HG02678 (cell line): Measurements from ENCODE around the gene EPOP.

Experiments used
- ATAC-seq: cut with Tn5 transposase; IDR thresholded peaks from one replicate; pipeline ENCODE4 v1.9.1; 2021; ENCODE audit warnings: mild to moderate bottlenecking, moderate library complexity; ENCODE audit not compliant: unreplicated experiment

The EPOP gene

DNA sequence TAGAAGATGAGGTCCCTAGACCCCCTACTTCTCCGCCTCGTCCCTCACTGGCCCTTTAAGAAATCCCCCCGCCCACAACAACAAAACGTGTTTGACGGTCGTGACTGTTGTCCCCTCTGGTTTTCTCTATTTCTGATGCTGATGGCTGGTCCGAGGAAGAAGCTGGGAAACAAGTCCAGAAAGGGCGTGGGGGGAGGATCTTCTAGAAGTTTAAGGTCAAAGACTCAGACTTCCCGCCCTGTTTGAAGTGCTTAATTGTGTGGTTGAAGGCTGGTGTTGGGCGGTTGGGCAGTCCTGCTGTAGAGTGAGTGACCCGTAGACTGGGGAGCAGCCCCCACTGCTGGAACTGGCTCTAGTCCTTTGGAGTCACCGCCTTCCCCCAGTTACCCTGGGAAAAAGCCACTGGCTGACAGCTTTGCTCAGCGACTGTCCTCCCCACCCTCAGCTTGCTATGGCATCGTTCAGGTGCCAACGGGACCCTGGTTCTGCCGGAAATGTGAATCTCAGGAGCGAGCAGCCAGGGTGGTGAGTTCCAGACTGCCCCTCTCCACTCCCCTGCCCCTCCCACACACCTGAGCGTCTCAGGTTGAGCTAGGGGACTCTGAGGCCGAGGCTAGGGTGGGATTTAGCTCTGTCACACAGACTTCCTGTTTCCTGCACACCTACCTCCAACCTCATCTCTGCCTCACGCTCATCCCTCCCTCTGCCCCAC, 31.9 kb upstream of the EPOP start:
- ATAC-seq, result no peak

- ATAC-seq, result no peak
Measured at GRCh38 chr17:38705803-38706504, 31.2 kb upstream of the EPOP start.

DNA sequence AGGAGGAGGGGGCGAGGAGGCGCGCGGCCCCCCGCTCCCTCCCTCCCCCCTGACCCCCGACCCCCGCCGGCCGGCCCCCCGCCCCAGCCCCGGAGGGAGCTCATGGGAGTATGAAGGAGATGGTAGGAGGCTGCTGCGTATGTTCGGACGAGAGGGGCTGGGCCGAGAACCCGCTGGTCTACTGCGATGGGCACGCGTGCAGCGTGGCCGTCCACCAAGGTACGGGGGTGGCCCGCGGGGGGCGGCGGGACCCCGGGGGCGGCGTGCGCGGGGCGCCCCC, 30.7 kb upstream of the EPOP start:
- no peak for ATAC-seq

- no peak for ATAC-seq
Measured at GRCh38 chr17:38704606-38705522, 30.1 kb upstream of the EPOP start, which contains the start of gene MLLT6. Gene MLLT6, plus strand, starts transcription at chr17:38705273. Its CDS starts 360 bp downstream, at chr17:38705633.

- ATAC-seq, result peak; percentile 25
Measured at GRCh38 chr17:38703742-38704605, 29.2 kb upstream of the EPOP start.

- ATAC-seq, result peak; percentile 4
Measured at GRCh38 chr17:38702916-38703741, 28.4 kb upstream of the EPOP start.

DNA sequence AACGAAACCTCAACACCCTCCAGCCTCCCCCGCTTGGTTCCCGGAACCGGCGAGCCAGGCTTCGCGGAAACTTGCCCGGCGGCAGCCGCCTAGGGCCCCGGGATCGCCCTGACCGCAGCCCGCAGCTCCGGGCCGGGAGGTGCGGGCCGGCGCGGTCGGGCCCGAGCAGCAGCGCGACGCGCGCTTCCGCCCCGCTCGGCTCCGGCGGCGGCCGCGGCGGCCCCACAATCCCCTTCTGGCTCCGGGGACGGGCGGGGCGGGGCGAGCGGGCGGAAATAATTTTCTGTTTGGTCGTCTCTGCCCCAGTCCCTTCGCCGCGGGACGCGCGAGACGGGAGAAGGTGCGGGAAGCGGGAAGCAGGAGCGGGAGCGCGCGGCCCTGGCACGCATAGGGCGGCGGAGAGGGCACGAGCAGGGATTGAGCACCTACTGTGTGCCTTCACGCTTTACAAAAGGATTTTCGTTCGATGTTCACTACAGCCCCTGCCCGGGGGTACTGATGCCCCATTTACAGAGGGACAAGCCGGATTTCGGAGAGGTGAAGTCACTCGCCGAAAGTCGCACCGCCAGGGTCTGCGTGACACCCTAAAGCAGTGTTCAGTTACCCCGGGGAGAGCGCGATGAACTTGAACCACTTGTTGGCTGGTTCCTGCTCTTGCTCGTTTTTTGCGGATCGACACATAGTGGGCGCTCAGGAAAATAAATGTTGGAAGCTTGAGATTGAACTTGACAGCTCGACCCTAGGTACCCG, 27.6 kb upstream of the EPOP start:
- peak; percentile 40 for ATAC-seq

GRCh38 chr17:38701504-38702165, 26.9 kb upstream of the EPOP start:
- peak; percentile 28 for ATAC-seq

GRCh38 chr17:38698760-38699159, 24.0 kb upstream of the EPOP start:
- ATAC-seq, result no peak

DNA sequence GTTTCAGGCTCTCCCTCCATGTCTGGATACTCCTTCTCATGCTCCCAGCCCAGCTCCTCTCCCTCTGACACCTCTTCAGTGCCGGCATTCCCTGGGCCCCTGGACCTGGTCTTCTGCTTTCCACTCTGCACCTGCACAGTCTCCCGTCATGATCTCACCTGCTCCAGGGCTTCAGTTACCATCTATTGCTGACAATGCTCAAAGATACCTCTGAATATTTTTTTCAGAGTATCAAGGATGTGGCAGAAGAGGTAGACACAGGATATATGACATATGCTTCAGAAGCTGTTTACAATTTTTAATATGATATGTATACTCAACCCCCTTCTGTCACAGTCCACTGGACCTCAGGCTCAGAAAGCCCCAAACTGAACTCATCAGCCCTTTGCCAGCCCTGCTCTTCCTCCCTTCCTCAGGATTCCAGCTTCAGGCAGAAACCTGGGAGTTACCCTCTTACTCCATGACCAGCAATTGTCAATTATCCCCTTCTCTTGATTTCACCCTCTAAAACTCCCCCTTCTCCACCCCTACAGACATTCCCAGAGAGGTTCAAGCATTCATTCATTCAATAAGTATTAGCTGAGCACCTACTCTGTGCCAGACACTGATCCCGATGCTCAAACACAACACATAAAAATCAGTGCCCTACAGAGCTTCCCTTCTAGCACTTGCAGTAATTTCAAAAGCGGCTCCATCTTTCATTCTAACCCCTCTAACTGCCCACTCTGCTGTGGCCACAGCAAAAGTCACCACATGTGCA, 22.5 kb upstream of the EPOP start:
- ATAC-seq, result no peak

DNA sequence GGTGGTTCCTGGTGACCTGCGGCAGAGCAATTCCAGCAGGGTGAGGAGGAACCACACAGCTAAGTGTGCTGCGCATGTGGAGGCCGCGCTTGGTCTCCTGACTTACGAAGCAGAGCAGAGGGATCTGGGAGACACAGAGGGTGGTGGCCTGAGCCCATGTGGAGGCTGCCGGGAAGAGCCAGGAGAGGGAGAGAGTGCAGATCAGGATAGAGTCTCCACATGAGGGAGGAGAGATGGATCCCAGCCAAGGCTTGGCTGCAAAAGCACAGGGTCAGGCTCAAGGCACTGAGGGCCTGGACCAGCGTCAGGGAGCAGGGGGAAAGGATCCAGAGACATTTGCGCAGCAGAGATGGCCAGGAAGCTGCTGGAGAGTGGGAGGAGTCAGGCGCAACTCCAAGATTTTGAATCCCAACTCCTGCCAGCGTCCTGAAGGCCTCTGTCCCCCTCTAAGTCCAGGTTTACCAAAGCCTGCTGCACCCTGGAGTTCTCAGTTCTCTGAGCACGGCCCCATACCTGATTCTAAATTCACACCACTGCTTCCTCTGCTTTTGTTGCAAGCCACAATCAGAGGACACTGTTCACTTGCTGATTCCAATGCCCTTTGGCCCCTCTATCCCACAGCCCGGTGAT, 19.1 kb upstream of the EPOP start:
- no peak for ATAC-seq

GRCh38 chr17:38691154-38691553, 16.4 kb upstream of the EPOP start:
- no peak for ATAC-seq

DNA sequence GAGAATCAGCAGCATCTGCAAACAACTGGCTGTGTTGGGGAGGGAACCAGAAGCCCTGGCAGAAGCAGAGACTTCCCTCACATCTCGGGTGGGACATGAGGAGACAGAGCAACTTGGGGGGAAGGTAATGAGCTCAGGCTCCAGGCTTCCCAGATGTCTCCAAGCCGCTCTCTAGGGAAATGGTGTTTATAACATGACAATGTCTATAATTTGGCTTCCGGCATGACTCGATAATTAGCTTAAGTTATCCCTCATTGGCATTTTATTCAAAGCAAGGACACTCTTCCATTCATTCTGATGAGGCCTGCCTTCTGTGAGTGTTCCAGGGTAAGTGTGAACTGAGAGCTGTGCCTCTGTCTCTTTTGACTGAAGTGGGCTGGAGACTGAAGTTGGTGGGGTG, 15.6 kb upstream of the EPOP start:
- no peak for ATAC-seq

DNA sequence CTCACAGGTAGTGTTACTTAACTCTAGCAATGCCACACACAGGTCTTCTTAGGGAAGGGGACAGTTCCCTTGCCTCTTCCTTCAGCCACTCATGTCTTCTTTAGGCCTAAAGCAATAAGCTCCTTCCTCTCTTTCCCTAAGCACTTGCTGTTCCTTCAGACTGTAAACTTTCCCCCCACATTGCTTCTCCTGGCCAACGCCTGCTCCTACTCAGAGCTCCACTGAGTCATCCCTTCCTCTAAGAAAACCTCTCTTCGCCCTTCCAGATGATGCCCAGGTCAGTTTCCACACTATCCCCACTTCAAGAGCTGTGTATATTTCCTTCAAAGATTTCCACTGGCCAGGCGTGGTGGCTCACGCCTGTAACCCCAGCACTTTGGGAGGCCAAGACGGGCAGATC, 12.5 kb upstream of the EPOP start:
- no peak for ATAC-seq

DNA sequence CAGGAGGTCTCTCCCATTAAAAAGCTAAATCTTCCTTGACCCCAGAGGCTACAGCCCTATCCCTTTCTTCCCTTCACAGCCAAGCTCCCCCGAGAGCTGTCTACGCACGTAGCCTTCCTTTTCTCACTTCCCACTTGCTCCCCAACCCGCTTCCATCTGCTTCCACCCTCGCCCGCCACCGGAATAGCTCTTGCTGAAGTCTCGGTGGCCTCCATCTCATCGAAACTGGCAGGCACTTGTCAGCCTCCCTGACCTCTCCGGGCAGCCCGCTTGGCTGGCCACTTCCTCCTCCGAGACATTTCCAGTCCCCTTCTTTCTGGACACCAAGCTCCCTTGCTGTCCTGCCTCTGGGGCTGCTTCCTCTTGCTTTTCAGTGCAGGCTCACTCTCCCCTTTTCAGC, 10.7 kb upstream of the EPOP start:
- ATAC-seq, result no peak

DNA sequence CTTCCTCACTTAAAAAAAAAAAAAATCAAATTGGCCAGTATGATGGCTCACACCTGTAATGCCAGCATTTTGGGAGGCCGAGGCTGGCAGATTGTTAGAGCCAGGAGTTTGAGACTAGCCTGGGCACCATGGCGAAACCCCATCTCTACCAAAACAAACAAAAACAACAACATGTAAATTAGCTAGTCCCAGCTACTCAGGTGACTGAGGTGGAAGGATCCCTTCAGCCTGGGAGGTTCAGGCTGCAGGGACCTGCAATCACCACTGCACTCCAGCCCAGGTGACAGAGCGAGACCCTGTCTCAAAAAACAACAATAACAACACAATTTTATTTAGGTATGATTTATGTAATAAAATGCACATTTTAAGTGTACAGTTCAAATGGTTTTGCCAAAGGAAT, 6.3 kb upstream of the EPOP start:
- no peak for ATAC-seq

DNA sequence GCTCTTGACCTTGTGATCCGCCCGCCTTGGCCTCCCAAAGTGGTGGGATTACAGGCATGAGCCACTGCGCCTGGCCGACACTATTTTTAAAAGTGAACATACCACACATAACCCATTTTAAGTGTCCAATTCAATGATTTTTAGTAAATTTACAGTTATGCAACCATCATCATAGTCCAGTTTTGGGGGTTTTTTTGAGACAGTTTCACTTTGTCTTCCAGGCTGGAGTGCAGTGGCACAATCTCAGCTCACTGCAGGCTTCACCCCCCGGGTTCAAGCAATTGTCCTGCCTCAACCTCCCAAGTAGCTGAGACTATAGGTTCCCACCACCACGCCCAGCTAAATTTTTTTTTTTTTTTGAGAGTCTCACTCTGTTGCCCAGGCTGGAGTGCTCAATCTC, 3.1 kb upstream of the EPOP start:
- no peak for ATAC-seq
